ENCODE results near the gene FMN1. TPM values are rescaled to one million over a fixed set of nuclear protein-coding genes. Genes with fewer than 3 reads are reported as not detected.
"Not testable (repeated sequence)": the region's sequence is repeated elsewhere in the genome, so short reads cannot be mapped to it uniquely, and the experiment has no call there.

The FMN1 gene
- total RNA-seq, 1 donor from 2014 or later, result 12.0 TPM

- no peak for DNase-seq (ENCODE audit: low spot score)
These were observed 333.3 kb downstream of the FMN1 start for GRCh38 chr15:32861174-32861573.

- no peak for DNase-seq (ENCODE audit: low spot score)
These were observed 334.5 kb downstream of the FMN1 start for GRCh38 chr15:32859996-32860395.

- DNase-seq (ENCODE audit: low spot score), result no peak
These were observed 335.3 kb downstream of the FMN1 start for GRCh38 chr15:32859251-32859650.

- no peak for DNase-seq (ENCODE audit: low spot score)
These were observed 336.8 kb downstream of the FMN1 start for GRCh38 chr15:32857732-32858131.

GRCh38 chr15:32856753-32857152, 337.8 kb downstream of the FMN1 start:
- no peak for DNase-seq (ENCODE audit: low spot score)

GRCh38 chr15:32855942-32856341, 338.6 kb downstream of the FMN1 start:
- DNase-seq (ENCODE audit: low spot score), result peak; percentile 84

- no peak for DNase-seq (ENCODE audit: low spot score)
These were observed 340.9 kb downstream of the FMN1 start for GRCh38 chr15:32853592-32853991.

- DNase-seq (ENCODE audit: low spot score), result no peak
These were observed 341.7 kb downstream of the FMN1 start for GRCh38 chr15:32852771-32853170.

GRCh38 chr15:32852017-32852416, 342.5 kb downstream of the FMN1 start:
- DNase-seq (ENCODE audit: low spot score), result no peak

- no peak for DNase-seq (ENCODE audit: low spot score)
These were observed 342.9 kb downstream of the FMN1 start for GRCh38 chr15:32851572-32851971.

- DNase-seq (ENCODE audit: low spot score), result no peak
These were observed 344.5 kb downstream of the FMN1 start for GRCh38 chr15:32849769-32850668.

GRCh38 chr15:32846671-32847070, 347.8 kb downstream of the FMN1 start:
- not testable (repeated sequence) for DNase-seq (ENCODE audit: low spot score)

- no peak for DNase-seq (ENCODE audit: low spot score)
These were observed 350.3 kb downstream of the FMN1 start for GRCh38 chr15:32844118-32844711.

GRCh38 chr15:32843219-32843815, 351.2 kb downstream of the FMN1 start:
- no peak for DNase-seq (ENCODE audit: low spot score)

GRCh38 chr15:32842081-32842480, 352.4 kb downstream of the FMN1 start:
- no peak for DNase-seq (ENCODE audit: low spot score)

- DNase-seq (ENCODE audit: low spot score), result no peak
These were observed 353.8 kb downstream of the FMN1 start for GRCh38 chr15:32840507-32841245.

- no peak for DNase-seq (ENCODE audit: low spot score)
These were observed 355.7 kb downstream of the FMN1 start for GRCh38 chr15:32838820-32839219.

- DNase-seq (ENCODE audit: low spot score), result no peak
These were observed 356.2 kb downstream of the FMN1 start for GRCh38 chr15:32838338-32838737.

GRCh38 chr15:32837935-32838334, 356.6 kb downstream of the FMN1 start:
- DNase-seq (ENCODE audit: low spot score), result no peak

- DNase-seq (ENCODE audit: low spot score), result no peak
These were observed 360.4 kb downstream of the FMN1 start for GRCh38 chr15:32834156-32834555.

GRCh38 chr15:32833379-32833821, 361.1 kb downstream of the FMN1 start:
- DNase-seq (ENCODE audit: low spot score), result no peak

GRCh38 chr15:32831485-32831884, 363.0 kb downstream of the FMN1 start:
- DNase-seq (ENCODE audit: low spot score), result no peak
